GM18498 (cell line): ENCODE measurements around the gene ANKRD33B.

Experiments
- ATAC-seq: cut with Tn5 transposase; IDR thresholded peaks from one replicate; pipeline ENCODE4 v1.9.1; 2021; ENCODE audit warnings: mild to moderate bottlenecking, moderate library complexity; ENCODE audit not compliant: unreplicated experiment

The ANKRD33B gene

GRCh38 chr5:10688651-10689171 lies 124.8 kb downstream of the ANKRD33B start:
- no peak for ATAC-seq

- no peak for ATAC-seq
Observed at GRCh38 chr5:10689391-10690081, 125.7 kb downstream of the ANKRD33B start.

GRCh38 chr5:10690460-10691440 lies 126.9 kb downstream of the ANKRD33B start:
- no peak for ATAC-seq

- no peak for ATAC-seq
Observed at GRCh38 chr5:10691826-10692785, 128.2 kb downstream of the ANKRD33B start.

GRCh38 chr5:10695055-10695649 lies 131.3 kb downstream of the ANKRD33B start:
- ATAC-seq: peak; percentile 47

GRCh38 chr5:10695759-10696543 lies 132.1 kb downstream of the ANKRD33B start:
- no peak for ATAC-seq

GRCh38 chr5:10699281-10699874 lies 135.5 kb downstream of the ANKRD33B start:
- ATAC-seq: peak; percentile 43

- peak; percentile 57 for ATAC-seq
Observed at GRCh38 chr5:10699987-10700386, 136.1 kb downstream of the ANKRD33B start.

- ATAC-seq: no peak
Observed at GRCh38 chr5:10700516-10700915, 136.6 kb downstream of the ANKRD33B start.

GRCh38 chr5:10701567-10702039 lies 137.7 kb downstream of the ANKRD33B start:
- no peak for ATAC-seq

GRCh38 chr5:10702040-10702629 lies 138.3 kb downstream of the ANKRD33B start:
- no peak for ATAC-seq

GRCh38 chr5:10702911-10703491 lies 139.1 kb downstream of the ANKRD33B start:
- no peak for ATAC-seq

- no peak for ATAC-seq
Observed at GRCh38 chr5:10703676-10704075, 139.8 kb downstream of the ANKRD33B start.

- ATAC-seq: peak; percentile 33
Observed at GRCh38 chr5:10704949-10705621, 141.2 kb downstream of the ANKRD33B start.

- no peak for ATAC-seq
Observed at GRCh38 chr5:10705747-10706146, 141.9 kb downstream of the ANKRD33B start.

- no peak for ATAC-seq
Observed at GRCh38 chr5:10706326-10706725, 142.5 kb downstream of the ANKRD33B start.
